ENCODE results near the gene BBS9.

The BBS9 gene

GRCh38 chr7:33127085-33127484, 2.3 kb upstream of the BBS9 start:
- DNase-seq (ENCODE audit: low read depth), result no peak

GRCh38 chr7:33128631-33128989, 754 bp upstream of the BBS9 start:
- DNase-seq (ENCODE audit: low read depth), result no peak

- no peak for DNase-seq (ENCODE audit: low read depth)
Observed at GRCh38 chr7:33129806-33130153, 416 bp downstream of the BBS9 start.

GRCh38 chr7:33130184-33130583, 820 bp downstream of the BBS9 start:
- no peak for DNase-seq (ENCODE audit: low read depth)

- DNase-seq (ENCODE audit: low read depth), result no peak
Observed at GRCh38 chr7:33137103-33137502, 7.7 kb downstream of the BBS9 start.

- DNase-seq (ENCODE audit: low read depth), result no peak
Observed at GRCh38 chr7:33142585-33142984, 13.2 kb downstream of the BBS9 start.

GRCh38 chr7:33143996-33144718, 14.8 kb downstream of the BBS9 start:
- DNase-seq (ENCODE audit: low read depth), result peak; percentile 61

GRCh38 chr7:33145156-33145555, 15.8 kb downstream of the BBS9 start:
- DNase-seq (ENCODE audit: low read depth), result no peak

- DNase-seq (ENCODE audit: low read depth), result no peak
Observed at GRCh38 chr7:33152087-33152486, 22.7 kb downstream of the BBS9 start.

- peak; percentile 85 for DNase-seq (ENCODE audit: low read depth)
Observed at GRCh38 chr7:33155811-33156210, 26.4 kb downstream of the BBS9 start.

GRCh38 chr7:33156441-33156840, 27.1 kb downstream of the BBS9 start:
- peak; percentile 40 for DNase-seq (ENCODE audit: low read depth)

GRCh38 chr7:33157311-33157710, 27.9 kb downstream of the BBS9 start:
- no peak for DNase-seq (ENCODE audit: low read depth)

- no peak for DNase-seq (ENCODE audit: low read depth)
Observed at GRCh38 chr7:33157781-33158180, 28.4 kb downstream of the BBS9 start.

GRCh38 chr7:33177876-33178275, 48.5 kb downstream of the BBS9 start:
- no peak for DNase-seq (ENCODE audit: low read depth)

- no peak for DNase-seq (ENCODE audit: low read depth)
Observed at GRCh38 chr7:33179519-33179918, 50.2 kb downstream of the BBS9 start.

GRCh38 chr7:33183504-33183903, 54.1 kb downstream of the BBS9 start:
- DNase-seq (ENCODE audit: low read depth), result no peak

GRCh38 chr7:33184828-33185227, 55.5 kb downstream of the BBS9 start:
- DNase-seq (ENCODE audit: low read depth), result no peak

- peak; percentile 64 for DNase-seq (ENCODE audit: low read depth)
Observed at GRCh38 chr7:33185786-33186185, 56.4 kb downstream of the BBS9 start.

GRCh38 chr7:33186192-33186591, 56.8 kb downstream of the BBS9 start:
- peak; percentile 78 for DNase-seq (ENCODE audit: low read depth)

GRCh38 chr7:33190688-33191304, 61.4 kb downstream of the BBS9 start:
- no peak for DNase-seq (ENCODE audit: low read depth)

GRCh38 chr7:33191340-33191739, 62.0 kb downstream of the BBS9 start:
- no peak for DNase-seq (ENCODE audit: low read depth)

GRCh38 chr7:33192695-33193291, 63.4 kb downstream of the BBS9 start:
- DNase-seq (ENCODE audit: low read depth), result no peak

GRCh38 chr7:33193308-33193864, 64.0 kb downstream of the BBS9 start:
- DNase-seq (ENCODE audit: low read depth), result no peak

All from amniotic epithelial cell (primary cell).